WTC11 (cell line): ENCODE results near the gene CLIP1. TPM values are rescaled to one million over a fixed set of nuclear protein-coding genes. Genes with fewer than 3 reads are reported as not detected.

ENCODE experiments used
- ATAC-seq: fragments of 200-7000 bp; cut with Tn5 transposase; 2 replicates; pipeline ENCODE4 v1.10.0; 2021; ENCODE audit warnings: mild to moderate bottlenecking, moderate library complexity
- Bru-seq: library from RNA; stranded (reverse); fragments of 400-500 nt; gene quantifications from one replicate; lab custom pipeline; 2021; lab: Mats Ljungman, UMichigan
- CTCF ChIA-PET: fragments of 300-600 bp; sonication (Branson Sonifier 250); formaldehyde crosslinking; loops from one replicate; lab custom pipeline; 2021; ENCODE audit warnings: antibody characterized with exemption; lab: Charles Lee
- POLR2A ChIA-PET: fragments of 350-600 bp; sonication (Branson Sonifier 250); formaldehyde crosslinking; loops from one replicate; lab custom pipeline; 2021; ENCODE audit warnings: antibody characterized with exemption; lab: Charles Lee
- DNase-seq: peaks from one replicate; pipeline ENCODE4 v3.0.0; 2021; ENCODE audit warnings: low spot score
- H3K27ac Mint-ChIP-seq: 2 replicates; pipeline ENCODE4 v1.8.0; 2021; ENCODE audit warnings: mixed read lengths
- H3K27me3 Mint-ChIP-seq: 2 replicates; pipeline ENCODE4 v1.8.0; 2021; ENCODE audit warnings: low read depth, mild to moderate bottlenecking, moderate library complexity, mixed read lengths
- H3K36me3 Mint-ChIP-seq: 2 replicates; pipeline ENCODE4 v1.8.0; 2021; ENCODE audit warnings: mixed read lengths
- H3K4me1 Mint-ChIP-seq: 2 replicates; pipeline ENCODE4 v1.8.0; 2022; ENCODE audit warnings: mixed read lengths
- H3K4me3 Mint-ChIP-seq: 2 replicates; pipeline ENCODE4 v1.8.0; 2021; ENCODE audit warnings: mild to moderate bottlenecking, moderate library complexity, mixed read lengths
- H3K9me3 Mint-ChIP-seq: 2 replicates; pipeline ENCODE4 v1.8.0; 2021; ENCODE audit warnings: mixed read lengths
- ATF1 ChIP-seq: sonication (generic); formaldehyde crosslinking; IDR thresholded peaks from 2 replicates; pipeline ENCODE4 v1.8.1; 2023; ENCODE audit warnings: mild to moderate bottlenecking, moderate library complexity, missing genetic modification reagents
- CBFB ChIP-seq: sonication (generic); formaldehyde crosslinking; IDR thresholded peaks from 2 replicates; pipeline ENCODE4 v1.8.1; 2022; ENCODE audit warnings: mild to moderate bottlenecking, low read depth, missing genetic modification reagents
- CREB1 ChIP-seq: sonication (generic); formaldehyde crosslinking; IDR thresholded peaks from 2 replicates; pipeline ENCODE4 v1.8.0; 2023; ENCODE audit warnings: mild to moderate bottlenecking, missing genetic modification reagents
- CREM ChIP-seq: sonication (generic); formaldehyde crosslinking; IDR thresholded peaks from 2 replicates; pipeline ENCODE4 v1.8.1; 2022; ENCODE audit warnings: mild to moderate bottlenecking, missing genetic modification reagents, moderate library complexity
- E2F1 ChIP-seq: sonication (generic); formaldehyde crosslinking; IDR thresholded peaks from 2 replicates; pipeline ENCODE4 v1.8.0; 2022; ENCODE audit warnings: mild to moderate bottlenecking, missing genetic modification reagents
- E2F4 ChIP-seq: sonication (generic); formaldehyde crosslinking; IDR thresholded peaks from 2 replicates; pipeline ENCODE4 v1.8.1; 2022; ENCODE audit warnings: low read depth, mild to moderate bottlenecking, moderate library complexity, missing genetic modification reagents, borderline replicate concordance
- E2F5 ChIP-seq: sonication (generic); formaldehyde crosslinking; IDR thresholded peaks from 2 replicates; pipeline ENCODE4 v1.8.1; 2022; ENCODE audit warnings: mild to moderate bottlenecking, moderate library complexity, missing genetic modification reagents
- ELF4 ChIP-seq: sonication (generic); formaldehyde crosslinking; IDR thresholded peaks from 2 replicates; pipeline ENCODE4 v1.8.1; 2022; ENCODE audit warnings: low read depth, mild to moderate bottlenecking, moderate library complexity, missing genetic modification reagents
- EMX1 ChIP-seq: fragments of 250-450 bp; sonication (Bioruptor Pico); IDR thresholded peaks from 2 replicates; pipeline ENCODE4 v1.8.0; 2021; ENCODE audit warnings: mild to moderate bottlenecking
- IRF2 ChIP-seq: sonication (generic); formaldehyde crosslinking; IDR thresholded peaks from 2 replicates; pipeline ENCODE4 v1.8.0; 2022; ENCODE audit warnings: low read depth, missing genetic modification reagents, borderline replicate concordance
- JAZF1 ChIP-seq: fragments of 250-450 bp; sonication (Bioruptor Pico); IDR thresholded peaks from 2 replicates; pipeline ENCODE4 v1.9.0; 2021; ENCODE audit warnings: moderate library complexity, mild to moderate bottlenecking, inconsistent platforms
- JUN ChIP-seq: sonication (generic); formaldehyde crosslinking; IDR thresholded peaks from 2 replicates; pipeline ENCODE4 v1.8.0; 2023; ENCODE audit warnings: mild to moderate bottlenecking, missing genetic modification reagents
- MLX ChIP-seq: sonication (generic); formaldehyde crosslinking; IDR thresholded peaks from 2 replicates; pipeline ENCODE4 v1.8.1; 2023; ENCODE audit warnings: mild to moderate bottlenecking, missing genetic modification reagents, moderate library complexity
- NFYB ChIP-seq: sonication (generic); formaldehyde crosslinking; conservative IDR thresholded peaks from 2 replicates; pipeline ENCODE4 v1.8.0; 2022; ENCODE audit warnings: low read depth, missing genetic modification reagents
- NR3C1 ChIP-seq: sonication (generic); formaldehyde crosslinking; conservative IDR thresholded peaks from 2 replicates; pipeline ENCODE4 v1.8.1; 2023; ENCODE audit warnings: low read depth, mild to moderate bottlenecking, missing genetic modification reagents
- PREB ChIP-seq: sonication (generic); formaldehyde crosslinking; IDR thresholded peaks from 2 replicates; pipeline ENCODE4 v1.8.1; 2022; ENCODE audit warnings: mild to moderate bottlenecking, missing genetic modification reagents, moderate library complexity, borderline replicate concordance
- RORB ChIP-seq: fragments of 250-450 bp; sonication (Bioruptor Pico); IDR thresholded peaks from 2 replicates; pipeline ENCODE4 v1.9.0; 2021; ENCODE audit warnings: mild to moderate bottlenecking
- TP53 ChIP-seq: sonication (generic); formaldehyde crosslinking; IDR thresholded peaks from 2 replicates; pipeline ENCODE4 v1.8.1; 2023; ENCODE audit warnings: mild to moderate bottlenecking, missing genetic modification reagents
- USF1 ChIP-seq: sonication (generic); formaldehyde crosslinking; IDR thresholded peaks from 2 replicates; pipeline ENCODE4 v1.8.0; 2022; ENCODE audit warnings: mild to moderate bottlenecking, missing genetic modification reagents
- ZNF121 ChIP-seq: sonication (generic); formaldehyde crosslinking; IDR thresholded peaks from 2 replicates; pipeline ENCODE4 v1.8.0; 2023; ENCODE audit warnings: missing genetic modification reagents
- ZNF219 ChIP-seq: sonication (generic); formaldehyde crosslinking; IDR thresholded peaks from 2 replicates; pipeline ENCODE4 v1.8.0; 2023; ENCODE audit warnings: missing genetic modification reagents, mild to moderate bottlenecking, borderline replicate concordance
- ZNF263 ChIP-seq: sonication (generic); formaldehyde crosslinking; IDR thresholded peaks from 2 replicates; pipeline ENCODE4 v1.8.1; 2022; ENCODE audit warnings: low read depth, mild to moderate bottlenecking, moderate library complexity, missing genetic modification reagents
- ZNF317 ChIP-seq: sonication (generic); formaldehyde crosslinking; IDR thresholded peaks from 2 replicates; pipeline ENCODE4 v1.8.1; 2023; ENCODE audit warnings: low read depth, mild to moderate bottlenecking, moderate library complexity, missing genetic modification reagents, borderline replicate concordance
- ZNF416 ChIP-seq: fragments of 250-450 bp; sonication (Bioruptor Pico); IDR thresholded peaks from 2 replicates; pipeline ENCODE4 v1.9.0; 2021; ENCODE audit warnings: mild to moderate bottlenecking, inconsistent platforms
- ZNF512 ChIP-seq: sonication (generic); formaldehyde crosslinking; IDR thresholded peaks from 2 replicates; pipeline ENCODE4 v1.8.1; 2022; ENCODE audit warnings: missing genetic modification reagents, borderline replicate concordance
- long read RNA-seq, 3 experiments: library from RNA in 1 of 3; library from capped mRNA in 1 of 3; library from polyadenylated mRNA in 1 of 3; unstranded in 2 of 3; stranded (forward) in 1 of 3; transcript quantifications; one replicate each; pipeline ENCODE4 v2.0.0, GENCODE V29; 2021
- total RNA-seq: library from RNA; stranded (reverse); gene quantifications from 3 replicates; pipeline ENCODE4 v1.2.3, GENCODE V29; 2021

Gene CLIP1
- total RNA-seq (21.3 to 24.9 TPM (median 21.5 TPM) in 3 replicates), Bru-seq, nascent RNA (percentile 52 among the genes with signal in this experiment)
- long read RNA-seq, experiment 1, full-length matches to known transcripts = 11 of 51 reads
- long read RNA-seq, experiment 1, partial matches to known transcripts = 10 of 51 reads
- long read RNA-seq, experiment 1, other reads (novel, unspliced or antisense) = 30 of 51 reads
- long read RNA-seq, experiment 2, full-length matches to known transcripts = 1 of 7 reads
- long read RNA-seq, experiment 2, partial matches to known transcripts = 2 of 7 reads
- long read RNA-seq, experiment 2, other reads (novel, unspliced or antisense) = 4 of 7 reads
- long read RNA-seq, experiment 3, partial matches to known transcripts = 3 of 4 reads
- long read RNA-seq, experiment 3, other reads (novel, unspliced or antisense) = 1 of 4 reads

- ChIA-PET CTCF (interaction anchor here (0.6 to 4.3 kb wide), 3 partner anchors 23 to 952 kb away, joined by 3 to 31 read pairs (median 3); no protein-coding TSS in a partner anchor), POLR2A (interaction anchor here (0.5 to 2.7 kb wide), 4 partner anchors 8 to 115 kb away, joined by 3 to 10 read pairs (median 5); no protein-coding TSS in a partner anchor)
- no peaks in the 10 kb centered on the region for H3K9me3 Mint-ChIP-seq
- peaks cover 19% of the 10 kb centered on the region for H3K4me1 Mint-ChIP-seq
- peak; percentile 70 for DNase-seq
- peak within 1 kb of the TSS; percentile 86 for H3K4me3 Mint-ChIP-seq
- H3K27ac Mint-ChIP-seq = peak within 1 kb of the TSS; percentile 94
- peaks cover 5% of the 10 kb centered on the region for H3K27me3 Mint-ChIP-seq
- peak; percentile 75 for ATAC-seq
- no peaks in the 10 kb centered on the region for H3K36me3 Mint-ChIP-seq
- no peak for TF ChIP-seq PREB (CRISPR knock-in tag)
- peak; percentile 57; the same call in 1 of the 2 replicates for TF ChIP-seq ZNF317 (CRISPR knock-in tag)
- TF ChIP-seq EMX1 (CRISPR knock-in tag) = no peak
- TF ChIP-seq TP53 (CRISPR knock-in tag) = no peak
- TF ChIP-seq CREM = 0 out of 2 replicates have a peak, but pooled peaks have one; percentile 46
- TF ChIP-seq JUN (CRISPR knock-in tag) = peak; percentile 54; the same call in 1 of the 2 replicates
- no peak for TF ChIP-seq E2F1 (CRISPR knock-in tag)
- TF ChIP-seq ZNF121 (CRISPR knock-in tag) = no peak
- TF ChIP-seq ZNF263 (CRISPR knock-in tag) = no peak
- TF ChIP-seq E2F4 (CRISPR knock-in tag) = no peak
- 0 out of 2 replicates have a peak, but pooled peaks have one; percentile 39 for TF ChIP-seq ELF4
- TF ChIP-seq JAZF1 (CRISPR knock-in tag) = no peak
- TF ChIP-seq CREB1 (CRISPR knock-in tag) = no peak
- TF ChIP-seq USF1 (CRISPR knock-in tag) = 0 out of 2 replicates have a peak, but pooled peaks have one; percentile 24
- TF ChIP-seq RORB (CRISPR knock-in tag) = no peak
- no peak for TF ChIP-seq ZNF512 (CRISPR knock-in tag)
- TF ChIP-seq NFYB (CRISPR knock-in tag) = no peak
- TF ChIP-seq ZNF416 (CRISPR knock-in tag) = 0 out of 2 replicates have a peak, but pooled peaks have one; percentile 12
- no peak for TF ChIP-seq CBFB (CRISPR knock-in tag)
- no peak; the same call in 1 of the 2 replicates for TF ChIP-seq ZNF219
- no peak for TF ChIP-seq IRF2 (CRISPR knock-in tag)
- TF ChIP-seq E2F5 (CRISPR knock-in tag) = 0 out of 2 replicates have a peak, but pooled peaks have one; percentile 62
- TF ChIP-seq ATF1 = no peak
- no peak for TF ChIP-seq NR3C1 (CRISPR knock-in tag)
- no peak for TF ChIP-seq MLX (CRISPR knock-in tag)
Observed at GRCh38 chr12:122421821-122422729, at the start of gene CLIP1. TSS of gene CLIP1 (minus strand) at chr12:122422669. CDS start at chr12:122380452, 42,217 bp downstream.
